Psoas muscle (tissue), 8 donors: ENCODE data around the gene RGMA. TPM values are rescaled to one million over a fixed set of nuclear protein-coding genes. Genes with fewer than 3 reads are reported as not detected.

ENCODE experiments used
- ATAC-seq, 4 donors: fragments of 200-7000 bp; cut with Tn5 transposase; one replicate each; pipeline ENCODE4 v1.9.1; 2020; ENCODE audit warnings: moderate library complexity in 3 of 4, mild to moderate bottlenecking in 2 of 4
- DNase-seq, 2 donors: peaks; one replicate each; pipeline ENCODE4 v3.0.0-alpha.2; 2020
- H3K27ac ChIP-seq: fragments of 200-600 bp; one replicate; pipeline ENCODE4 v1.8.0; 2022
- H3K27me3 ChIP-seq, 3 donors: fragments of 200-600 bp in 1 of 3; one replicate each; pipeline versions ENCODE4 v1.6.1 to v1.8.0; 2013 to 2022; ENCODE audit warnings: low read length in 2 of 3, mild to moderate bottlenecking in 2 of 3, moderate library complexity in 1 of 3; ENCODE audit not compliant: insufficient read depth in 3 of 3
- H3K36me3 ChIP-seq, 2 donors: fragments of 200-600 bp in 1 of 2; one replicate each; pipeline versions ENCODE4 v1.6.1 to v1.8.0; 2013 to 2022; ENCODE audit warnings: low read depth in 1 of 2, mild to moderate bottlenecking in 1 of 2, moderate library complexity in 1 of 2; ENCODE audit not compliant: insufficient read depth in 1 of 2
- H3K4me1 ChIP-seq: fragments of 200-600 bp; one replicate; pipeline ENCODE4 v1.8.0; 2022
- H3K4me3 ChIP-seq: fragments of 200-600 bp; one replicate; pipeline ENCODE4 v1.8.0; 2022; ENCODE audit warnings: mild to moderate bottlenecking
- H3K9me3 ChIP-seq: fragments of 200-600 bp; one replicate; pipeline ENCODE4 v1.8.0; 2022
- WGBS, 3 donors: extraction: QIAGEN DNeasy Blood & Tissue Kit; methylation state at CpG; one replicate each; pipeline versions ENCODE4 v1.1.6 to v1.1.7; 2013; 5-methylcytosine and 5-hydroxymethylcytosine counted together
- intact Hi-C, 2 donors: fragments of 100-400 bp; cut with DNase I; formaldehyde crosslinking; loops; one replicate each; pipeline versions ENCODE4 v1.11.0 to v1.14.2; 2022
- polyA plus RNA-seq, 3 donors: library from polyadenylated mRNA; stranded (reverse); fragments of 200-250 nt; gene quantifications; one replicate each; pipeline ENCODE4 v1.2.3, GENCODE V29; 2013
- total RNA-seq, 4 donors: library from RNA; stranded (reverse); fragmentation: NEBNext Ultra II Directional in 2 of 4; extraction: Animal tissue kit (Norgen Biotek cat#: 25700) in 2 of 4; gene quantifications; one replicate each; pipeline versions ENCODE4 v1.2.1 to v1.2.4, GENCODE V29; 2021 to 2023
- TF ChIP-seq, protein P1 (sequence below): fragments of 200-600 bp; IDR thresholded peaks from one replicate; pipeline ENCODE4 v1.8.0; 2022; ENCODE audit warnings: antibody characterized with exemption
- donor health status: healthy with polysubstance abuse.
- donor health status: DM: no; HTN: no; CAD: no; lungs with moderate emphysema.
- donor health status: Bipolar disorder and iron deficiency.
- donor health status: healthy.
- donor health status: DM: yes; HTN: yes; CAD: no.
- donor health status: DM: no; HTN: no; CAD: no.
- donor health status: DM: no; HTN: no; CAD: no.
- donor health status: DM: yes; HTN: yes; CAD: no.

RGMA gene
- total and polyA plus RNA-seq, 7 donors, result 39.2 to 217 (median 129) TPM

DNA sequence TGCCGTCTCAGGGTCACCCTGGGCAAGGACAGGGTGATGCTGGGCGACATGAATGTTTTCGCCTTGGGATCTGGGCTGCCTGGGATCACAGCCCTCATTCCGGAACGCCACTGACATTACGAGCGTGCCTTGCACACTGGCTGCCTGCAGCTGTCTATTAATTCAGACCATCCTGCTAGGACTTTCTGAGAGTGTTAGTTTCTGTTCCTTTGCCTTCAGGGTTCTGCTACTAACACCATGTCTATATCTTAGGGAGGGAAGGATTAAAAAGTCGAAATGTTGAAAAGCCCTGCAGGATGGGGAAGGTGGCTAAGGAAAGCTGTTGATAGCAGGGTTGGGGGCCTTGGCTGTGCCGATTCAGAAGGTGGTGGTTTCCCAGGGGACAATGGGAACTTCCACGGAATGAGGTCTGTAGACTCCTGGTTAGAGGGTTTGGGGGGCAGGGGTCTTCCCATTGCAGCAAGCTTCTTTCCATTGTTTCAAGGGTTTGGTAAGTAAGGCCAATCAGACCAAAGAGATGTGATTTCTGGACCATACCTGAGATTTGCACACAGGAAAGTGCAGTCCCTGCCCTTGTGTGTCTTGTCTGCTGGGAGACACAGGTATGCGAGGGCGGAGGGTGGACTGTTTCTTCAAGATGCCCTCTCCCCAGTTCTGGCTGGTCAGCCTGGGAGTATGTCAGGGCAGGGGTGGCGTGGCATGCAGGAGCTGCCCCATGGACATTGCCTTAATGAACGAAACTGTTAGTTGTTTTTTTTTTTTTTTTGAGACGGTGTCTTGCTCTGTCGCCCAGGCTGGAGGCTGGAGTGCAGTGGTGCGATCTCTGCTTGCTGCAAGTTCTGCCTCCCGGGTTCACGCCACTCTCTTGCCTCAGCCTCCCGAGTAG is 50.9 kb downstream of the RGMA start:
- no peaks in the 10 kb centered on the region for H3K36me3 ChIP-seq
- H3K27ac ChIP-seq, result peak overlapping the region; percentile 57
- DNase-seq (peak in 1 of 2 donors; percentile 36), ATAC-seq (no peak)
- H3K27me3 ChIP-seq, result no peaks in the 10 kb centered on the region
- intact Hi-C loops, result loop anchor here (10.0 kb wide), 4 partner anchors 117 to 937 kb away; no protein-coding TSS in a partner anchor
- 53 to 56% (median 56%) methylated on average over 20 of the region's 20 CpGs for WGBS, 3 donors
- TF ChIP-seq, protein P1, sequence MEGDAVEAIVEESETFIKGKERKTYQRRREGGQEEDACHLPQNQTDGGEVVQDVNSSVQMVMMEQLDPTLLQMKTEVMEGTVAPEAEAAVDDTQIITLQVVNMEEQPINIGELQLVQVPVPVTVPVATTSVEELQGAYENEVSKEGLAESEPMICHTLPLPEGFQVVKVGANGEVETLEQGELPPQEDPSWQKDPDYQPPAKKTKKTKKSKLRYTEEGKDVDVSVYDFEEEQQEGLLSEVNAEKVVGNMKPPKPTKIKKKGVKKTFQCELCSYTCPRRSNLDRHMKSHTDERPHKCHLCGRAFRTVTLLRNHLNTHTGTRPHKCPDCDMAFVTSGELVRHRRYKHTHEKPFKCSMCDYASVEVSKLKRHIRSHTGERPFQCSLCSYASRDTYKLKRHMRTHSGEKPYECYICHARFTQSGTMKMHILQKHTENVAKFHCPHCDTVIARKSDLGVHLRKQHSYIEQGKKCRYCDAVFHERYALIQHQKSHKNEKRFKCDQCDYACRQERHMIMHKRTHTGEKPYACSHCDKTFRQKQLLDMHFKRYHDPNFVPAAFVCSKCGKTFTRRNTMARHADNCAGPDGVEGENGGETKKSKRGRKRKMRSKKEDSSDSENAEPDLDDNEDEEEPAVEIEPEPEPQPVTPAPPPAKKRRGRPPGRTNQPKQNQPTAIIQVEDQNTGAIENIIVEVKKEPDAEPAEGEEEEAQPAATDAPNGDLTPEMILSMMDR, result no peak
- peaks cover 16% of the 10 kb centered on the region for H3K4me1 ChIP-seq
- no peak overlapping the region for H3K4me3 ChIP-seq
- H3K9me3 ChIP-seq, result no peaks in the 10 kb centered on the region

DNA sequence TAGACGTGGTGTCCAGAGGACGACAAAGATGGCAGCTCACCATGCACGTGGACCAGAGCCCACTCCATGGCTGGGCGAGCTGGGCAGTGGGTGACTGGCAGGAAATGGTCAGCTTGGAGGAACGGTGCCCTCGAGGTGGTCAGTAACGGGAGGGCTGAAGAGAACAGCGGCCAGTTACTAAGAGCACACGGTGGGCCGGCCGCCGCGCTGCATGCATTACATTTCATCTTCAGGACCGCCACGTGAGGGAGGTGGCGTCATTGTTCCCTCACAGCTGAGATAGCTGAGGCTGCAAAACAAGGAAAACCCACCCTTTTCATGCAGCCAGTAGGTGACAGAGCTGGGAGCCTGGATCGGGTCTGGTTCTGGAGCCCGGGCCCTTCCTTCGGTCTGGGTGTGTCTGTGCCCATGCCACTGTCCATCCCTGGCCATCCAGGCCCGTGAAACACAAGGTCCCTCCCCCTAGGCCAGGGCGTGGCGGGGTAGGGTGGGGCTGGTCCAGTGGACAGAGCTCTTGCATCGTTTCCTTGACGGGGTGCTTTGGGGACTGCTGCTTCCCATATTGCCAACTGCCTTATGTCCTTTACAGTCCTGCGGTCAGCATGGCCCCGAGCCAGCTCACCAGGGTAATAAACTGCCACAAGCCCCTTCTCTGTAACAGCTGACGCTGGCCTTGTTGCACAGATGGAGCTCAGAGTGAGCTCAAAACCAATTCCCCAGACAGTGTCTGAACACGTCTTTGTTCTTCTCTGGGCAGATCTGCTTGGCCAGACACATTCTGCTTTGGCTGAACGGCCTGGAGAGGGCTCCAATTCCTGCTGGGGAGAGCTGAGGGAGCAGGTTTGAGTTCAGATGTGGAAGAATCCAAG is 51.8 kb downstream of the RGMA start:
- WGBS, 3 donors, result 54 to 64% (median 56%) methylated on average over 29 of the region's 29 CpGs
- Histone ChIP-seq H3K36me3 (no peaks in the 10 kb centered on the region), H3K27ac (peak overlapping the region; percentile 57), H3K4me3 (no peak overlapping the region), H3K9me3 (no peaks in the 10 kb centered on the region), H3K27me3 (no peaks in the 10 kb centered on the region), H3K4me1 (peaks cover 16% of the 10 kb centered on the region)
- ATAC-seq (peak; percentile 61 to 71 (median 70)), DNase-seq (peak; percentile 69 to 86)
- intact Hi-C loops, result loop anchor here (10.0 kb wide), 4 partner anchors 118 to 938 kb away; no protein-coding TSS in a partner anchor
- TF ChIP-seq, protein P1, result peak; percentile 20

DNA sequence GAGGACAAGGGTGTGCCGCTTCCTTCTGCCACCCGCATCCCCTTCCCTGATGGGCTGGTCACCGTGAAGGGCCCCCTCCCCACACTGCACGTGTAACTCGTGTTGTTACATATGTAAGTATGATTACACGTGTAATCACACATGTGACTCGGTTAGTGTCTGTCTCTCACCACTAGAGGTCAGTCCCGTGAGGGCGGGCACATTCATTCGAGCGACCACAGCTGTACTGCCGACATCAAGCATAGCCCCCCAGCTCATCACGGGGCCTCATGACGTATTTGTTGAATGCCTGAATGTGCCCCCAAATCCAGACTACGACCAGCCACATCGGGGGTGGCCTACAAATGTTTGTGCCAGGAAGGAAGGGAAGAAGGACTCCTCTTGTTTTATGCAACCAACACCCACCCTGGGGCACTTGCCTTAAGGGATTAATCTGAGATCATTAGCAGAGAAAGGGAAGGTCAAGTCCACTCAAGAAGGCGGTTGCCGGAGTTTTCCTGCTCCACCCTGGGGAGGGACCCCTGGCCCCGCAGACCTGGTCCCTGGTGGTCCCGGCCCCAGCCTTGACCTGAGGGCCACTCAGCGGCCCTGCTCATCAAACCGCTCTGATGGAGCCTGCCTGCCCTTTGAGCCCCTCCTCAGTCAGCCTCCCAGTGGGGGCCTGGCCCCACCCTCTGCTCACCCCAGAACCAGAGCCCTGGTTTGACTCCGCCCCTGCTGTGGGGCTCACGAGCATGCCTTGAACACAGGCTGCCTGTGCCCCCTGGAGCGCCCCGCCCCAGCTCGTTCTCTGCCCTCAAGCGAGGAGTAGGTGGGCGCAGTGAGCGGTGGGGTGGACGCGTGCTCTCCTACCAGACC is 52.8 kb downstream of the RGMA start:
- H3K27ac ChIP-seq, result no peak overlapping the region
- H3K27me3 ChIP-seq, result no peaks in the 10 kb centered on the region
- no peaks in the 10 kb centered on the region for H3K9me3 ChIP-seq
- TF ChIP-seq, protein P1, result peak; percentile 56
- ATAC-seq (peak; percentile 57 to 75 (median 64)), DNase-seq (peak; percentile 35 to 71)
- no peak overlapping the region for H3K4me3 ChIP-seq
- no peaks in the 10 kb centered on the region for H3K36me3 ChIP-seq
- WGBS, 3 donors, result 66 to 71% (median 68%) methylated on average over 32 of the region's 32 CpGs
- intact Hi-C loops, result loop anchor here (2.0 to 10.0 kb wide), 5 partner anchors 119 to 939 kb away; no protein-coding TSS in a partner anchor
- peaks cover 16% of the 10 kb centered on the region for H3K4me1 ChIP-seq
